Endothelial cell (in vitro differentiated cells): ENCODE measurements around the gene TNPO1. TPM values are rescaled to one million over a fixed set of nuclear protein-coding genes. Genes with fewer than 3 reads are reported as not detected.

Experiments used
- DNase-seq: peaks from one replicate; pipeline ENCODE4 v3.0.0; 2021; ENCODE audit warnings: low spot score
- H3K27ac Mint-ChIP-seq: one replicate; pipeline ENCODE4 v1.8.0; 2021; ENCODE audit warnings: mixed read lengths, inconsistent platforms; ENCODE audit not compliant: unreplicated experiment
- H3K27me3 Mint-ChIP-seq: one replicate; pipeline ENCODE4 v1.8.0; 2021; ENCODE audit warnings: mild to moderate bottlenecking, moderate library complexity, mixed read lengths, inconsistent platforms; ENCODE audit not compliant: unreplicated experiment
- H3K36me3 Mint-ChIP-seq: one replicate; pipeline ENCODE4 v1.8.0; 2021; ENCODE audit warnings: mild to moderate bottlenecking, low read depth, mixed read lengths, inconsistent platforms; ENCODE audit not compliant: unreplicated experiment
- H3K4me1 Mint-ChIP-seq: one replicate; pipeline ENCODE4 v1.8.0; 2021; ENCODE audit warnings: mild to moderate bottlenecking, mixed read lengths, inconsistent platforms; ENCODE audit not compliant: unreplicated experiment
- H3K4me3 Mint-ChIP-seq: one replicate; pipeline ENCODE4 v1.8.0; 2021; ENCODE audit warnings: mild to moderate bottlenecking, mixed read lengths, inconsistent platforms; ENCODE audit not compliant: unreplicated experiment
- H3K9me3 Mint-ChIP-seq: one replicate; pipeline ENCODE4 v1.8.0; 2021; ENCODE audit warnings: mixed read lengths, inconsistent platforms; ENCODE audit not compliant: unreplicated experiment
- CTCF ChIP-seq: fragments of 200-600 bp; sonication (generic); IDR thresholded peaks from one replicate; pipeline ENCODE4 v1.5.0; 2021; ENCODE audit warnings: antibody characterized with exemption; ENCODE audit not compliant: unreplicated experiment
- total RNA-seq: library from RNA; stranded (reverse); fragmentation: NEBNext Ultra II Directional; extraction: Animal tissue kit (Norgen Biotek cat#: 25700); gene quantifications from one replicate; pipeline ENCODE4 v1.2.1, GENCODE V29; 2021; ENCODE audit not compliant: unreplicated experiment

TNPO1 gene
- total RNA-seq, 1 donor from 2014 or later = 149 TPM

DNA sequence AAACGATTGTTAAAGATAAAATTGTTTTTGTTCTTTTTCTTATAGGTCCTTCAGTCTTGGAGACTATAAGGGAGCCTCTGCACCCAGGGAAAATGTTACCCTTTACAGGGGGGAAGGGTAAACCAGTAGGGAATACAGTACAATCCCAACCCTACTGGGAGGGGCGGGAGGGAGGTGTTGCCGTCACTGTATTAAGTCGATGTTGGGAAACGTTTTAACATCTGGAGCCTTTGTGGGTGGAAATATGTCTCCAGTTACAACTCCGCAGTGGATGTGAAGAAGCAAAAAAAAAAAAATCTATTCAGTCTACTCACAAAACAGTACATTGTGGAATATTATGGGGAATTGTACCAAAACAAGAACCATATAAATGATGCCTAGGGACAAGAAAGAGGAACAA, 92.2 kb downstream of the TNPO1 start:
- peaks cover 18% of the 10 kb centered on the region for H3K36me3 Mint-ChIP-seq
- no peak for TF ChIP-seq CTCF
- DNase-seq = no peak
- H3K4me1 Mint-ChIP-seq = no peaks in the 10 kb centered on the region
- H3K27ac Mint-ChIP-seq = no peak overlapping the region
- no peak overlapping the region for H3K4me3 Mint-ChIP-seq
- no peaks in the 10 kb centered on the region for H3K27me3 Mint-ChIP-seq
- H3K9me3 Mint-ChIP-seq = no peaks in the 10 kb centered on the region

DNA sequence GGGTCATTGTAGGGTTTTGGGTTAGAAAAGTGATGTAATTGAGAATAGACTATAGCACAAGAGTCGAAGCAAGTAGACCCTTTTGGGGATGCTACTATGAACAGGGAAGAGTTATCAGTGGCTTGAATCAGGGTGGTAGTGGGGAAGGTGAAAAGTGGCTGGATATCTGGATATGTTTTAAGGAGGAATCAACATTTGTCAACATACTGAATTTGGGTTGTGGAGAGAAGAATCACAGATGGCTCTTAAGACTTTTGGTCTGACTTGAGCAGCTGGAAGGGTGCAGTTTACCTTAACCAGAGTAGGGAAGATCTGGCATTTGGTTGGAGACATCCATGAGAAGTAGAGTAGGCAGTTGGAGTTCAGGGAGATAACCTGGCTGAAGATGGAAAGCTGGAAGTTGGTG, 100.9 kb downstream of the TNPO1 start:
- H3K4me3 Mint-ChIP-seq = no peak overlapping the region
- no peak for DNase-seq
- no peaks in the 10 kb centered on the region for H3K27me3 Mint-ChIP-seq
- H3K36me3 Mint-ChIP-seq = no peaks in the 10 kb centered on the region
- no peaks in the 10 kb centered on the region for H3K4me1 Mint-ChIP-seq
- no peak overlapping the region for H3K27ac Mint-ChIP-seq
- TF ChIP-seq CTCF = no peak
- no peaks in the 10 kb centered on the region for H3K9me3 Mint-ChIP-seq

DNA sequence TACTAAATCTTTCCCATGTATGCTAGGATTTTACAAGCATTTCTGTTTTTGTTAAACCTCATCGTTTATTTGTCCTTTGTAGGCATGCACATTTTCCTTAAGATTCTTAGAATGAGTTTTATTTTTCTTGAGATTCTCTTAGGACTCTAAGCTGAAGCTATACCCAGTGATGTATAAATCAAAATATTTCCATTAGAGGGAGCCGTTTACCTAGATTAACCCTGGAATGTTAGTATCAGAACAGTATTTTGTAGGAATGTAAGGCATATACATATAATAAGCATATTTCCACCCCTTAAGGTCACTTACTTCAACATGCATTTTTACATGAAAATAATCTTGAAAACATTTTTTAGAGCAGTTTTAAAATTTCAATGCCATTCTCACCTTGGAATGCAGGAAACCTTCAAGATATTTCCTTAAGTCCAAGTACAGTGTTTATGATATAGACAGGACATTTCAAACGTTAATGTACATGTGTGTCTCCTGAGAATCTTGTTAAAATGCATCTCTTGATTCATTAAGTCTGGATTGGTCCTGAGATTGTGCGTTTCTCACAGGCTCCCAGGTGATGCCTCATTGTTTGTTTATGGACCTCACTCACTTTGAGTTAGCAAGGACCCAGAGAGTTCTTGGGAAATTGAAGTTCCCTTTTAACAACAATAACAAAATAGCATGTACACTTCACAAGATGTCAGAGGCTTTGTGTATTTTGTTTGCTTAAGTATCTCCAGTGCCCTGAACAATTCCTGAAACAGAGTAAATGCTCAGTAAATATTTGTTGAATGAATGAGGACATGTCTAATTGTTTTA, 104.4 kb downstream of the TNPO1 start:
- Mint-ChIP-seq H3K27me3 (no peaks in the 10 kb centered on the region), H3K9me3 (no peaks in the 10 kb centered on the region), H3K27ac (peak overlapping the region; percentile 31), H3K4me1 (no peaks in the 10 kb centered on the region), H3K4me3 (no peak overlapping the region), H3K36me3 (peaks cover under 1% of the 10 kb centered on the region)
- TF ChIP-seq CTCF = no peak
- no peak for DNase-seq

DNA sequence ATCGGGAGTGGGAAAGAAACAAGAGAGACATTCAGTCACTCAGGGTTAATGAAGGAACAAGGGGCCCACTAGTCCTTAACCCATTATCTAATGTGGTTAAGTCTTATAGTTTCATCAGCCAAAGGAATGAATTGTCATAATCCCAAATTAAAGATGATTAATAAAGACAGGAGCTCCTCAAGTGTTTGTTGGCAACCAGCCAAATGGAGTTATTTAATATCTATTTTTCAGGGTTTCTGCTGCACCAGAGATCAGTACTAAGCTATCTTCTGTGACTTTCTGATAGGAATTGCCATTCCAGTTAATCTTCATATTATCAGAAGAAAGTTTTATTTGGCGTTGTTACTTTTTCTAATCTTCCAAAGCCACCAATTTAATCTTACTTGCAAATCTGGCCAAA, 105.4 kb downstream of the TNPO1 start:
- Mint-ChIP-seq H3K27ac (no peak overlapping the region), H3K9me3 (no peaks in the 10 kb centered on the region), H3K27me3 (peaks cover 2% of the 10 kb centered on the region), H3K4me1 (no peaks in the 10 kb centered on the region), H3K36me3 (peaks cover 7% of the 10 kb centered on the region), H3K4me3 (no peak overlapping the region)
- DNase-seq = no peak
- no peak for TF ChIP-seq CTCF

DNA sequence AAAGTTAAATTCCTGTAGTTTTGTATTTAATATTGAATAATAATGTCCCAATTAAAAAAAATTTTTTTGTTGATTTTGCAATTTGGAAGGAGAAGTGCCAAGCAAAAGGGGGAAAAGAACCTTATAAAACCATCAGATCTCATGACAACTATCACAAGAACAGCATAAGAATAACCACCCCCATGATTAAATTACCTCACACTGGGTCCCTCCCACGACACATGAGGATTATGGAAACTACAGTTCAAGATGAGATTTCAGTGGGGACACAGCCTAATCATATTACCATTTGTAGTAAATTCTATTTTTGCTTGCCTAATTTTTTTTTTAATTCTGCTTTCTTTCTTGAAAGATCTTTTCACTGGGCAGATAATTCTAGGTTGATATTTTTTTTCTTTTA, 106.0 kb downstream of the TNPO1 start:
- Mint-ChIP-seq H3K4me3 (no peak overlapping the region), H3K36me3 (peaks cover 7% of the 10 kb centered on the region), H3K4me1 (no peaks in the 10 kb centered on the region), H3K9me3 (no peaks in the 10 kb centered on the region), H3K27me3 (peaks cover 6% of the 10 kb centered on the region), H3K27ac (no peak overlapping the region)
- no peak for DNase-seq
- TF ChIP-seq CTCF = no peak
